MG63 (cell line): ENCODE data around the gene HOXC11. TPM values are rescaled to one million over a fixed set of nuclear protein-coding genes. Genes with fewer than 3 reads are reported as not detected.

Experiments
- DNase-seq: peaks from one replicate; pipeline ENCODE4 v3.0.0-alpha.2; 2020
- H3K27me3 ChIP-seq: fragments of 250-450 bp; sonication (Bioruptor Pico); 2 replicates; pipeline ENCODE4 v1.5.1; 2020; ENCODE audit warnings: mild to moderate bottlenecking, moderate library complexity
- H3K36me3 ChIP-seq: fragments of 250-450 bp; sonication (Bioruptor Pico); 2 replicates; pipeline ENCODE4 v1.5.1; 2020; ENCODE audit warnings: mild to moderate bottlenecking, moderate library complexity
- H3K4me3 ChIP-seq: fragments of 250-450 bp; sonication (Bioruptor Pico); 2 replicates; pipeline ENCODE4 v1.5.1; 2020; ENCODE audit warnings: mild to moderate bottlenecking, moderate library complexity
- H3K9me3 ChIP-seq: fragments of 250-450 bp; sonication (Bioruptor Pico); 2 replicates; pipeline ENCODE4 v1.5.1; 2020; ENCODE audit warnings: mild to moderate bottlenecking, moderate library complexity
- total RNA-seq: library from RNA; depleted of rRNA; stranded (reverse); fragments of >200 nt; shearing (Covaris generic); gene quantifications from 2 replicates; pipeline ENCODE4 v1.2.3, GENCODE V29; 2014; ENCODE audit warnings: low replicate concordance

The HOXC11 gene
- total RNA-seq, 1 experiment from 2014 or later, result 1.3 TPM

- no peak overlapping the region for H3K4me3 ChIP-seq
- H3K9me3 ChIP-seq, result no peaks in the 10 kb centered on the region
- peak; percentile 63 for DNase-seq
- no peaks in the 10 kb centered on the region for H3K27me3 ChIP-seq
- peaks cover 3% of the 10 kb centered on the region; the same call in 1 of the 2 replicates for H3K36me3 ChIP-seq
Measured at GRCh38 chr12:53976172-53976822, 3.4 kb downstream of the HOXC11 start.

GRCh38 chr12:53976823-53977595 lies 4.1 kb downstream of the HOXC11 start:
- H3K36me3 ChIP-seq, result peaks cover 3% of the 10 kb centered on the region; the same call in 1 of the 2 replicates
- no peaks in the 10 kb centered on the region for H3K9me3 ChIP-seq
- no peaks in the 10 kb centered on the region for H3K27me3 ChIP-seq
- no peak overlapping the region for H3K4me3 ChIP-seq
- peak; percentile 43 for DNase-seq

GRCh38 chr12:53977596-53978445 lies 4.9 kb downstream of the HOXC11 start:
- H3K27me3 ChIP-seq, result no peaks in the 10 kb centered on the region
- H3K4me3 ChIP-seq, result no peak overlapping the region
- DNase-seq, result no peak
- H3K9me3 ChIP-seq, result no peaks in the 10 kb centered on the region
- peaks cover 3% of the 10 kb centered on the region; the same call in 1 of the 2 replicates for H3K36me3 ChIP-seq

GRCh38 chr12:53978477-53979356 lies 5.8 kb downstream of the HOXC11 start:
- no peak overlapping the region for H3K4me3 ChIP-seq
- no peaks in the 10 kb centered on the region for H3K27me3 ChIP-seq
- peaks cover 3% of the 10 kb centered on the region; the same call in 1 of the 2 replicates for H3K36me3 ChIP-seq
- H3K9me3 ChIP-seq, result no peaks in the 10 kb centered on the region
- DNase-seq, result peak; percentile 95

GRCh38 chr12:53980104-53980801 lies 7.3 kb downstream of the HOXC11 start:
- Histone ChIP-seq H3K4me3 (no peak overlapping the region), H3K36me3 (peaks cover 3% of the 10 kb centered on the region), H3K9me3 (no peaks in the 10 kb centered on the region), H3K27me3 (no peaks in the 10 kb centered on the region)
- DNase-seq, result no peak

GRCh38 chr12:53980802-53981496 lies 8.0 kb downstream of the HOXC11 start:
- Histone ChIP-seq H3K36me3 (no peaks in the 10 kb centered on the region; the same call in 1 of the 2 replicates), H3K27me3 (no peaks in the 10 kb centered on the region), H3K9me3 (no peaks in the 10 kb centered on the region), H3K4me3 (no peak overlapping the region)
- DNase-seq, result no peak

GRCh38 chr12:53981634-53982565 lies 9.0 kb downstream of the HOXC11 start:
- no peak for DNase-seq
- no peaks in the 10 kb centered on the region for H3K27me3 ChIP-seq
- peaks cover 3% of the 10 kb centered on the region; the same call in 1 of the 2 replicates for H3K36me3 ChIP-seq
- H3K9me3 ChIP-seq, result no peaks in the 10 kb centered on the region
- H3K4me3 ChIP-seq, result no peak overlapping the region

- H3K4me3 ChIP-seq, result no peak overlapping the region
- peaks cover 7% of the 10 kb centered on the region; the same call in 1 of the 2 replicates for H3K36me3 ChIP-seq
- no peaks in the 10 kb centered on the region for H3K9me3 ChIP-seq
- no peaks in the 10 kb centered on the region for H3K27me3 ChIP-seq
- DNase-seq, result no peak
Measured at GRCh38 chr12:53982648-53983567, 10.0 kb downstream of the HOXC11 start.

- Histone ChIP-seq H3K36me3 (peaks cover 11% of the 10 kb centered on the region; the same call in 1 of the 2 replicates), H3K27me3 (no peaks in the 10 kb centered on the region), H3K9me3 (no peaks in the 10 kb centered on the region), H3K4me3 (no peak overlapping the region)
- DNase-seq, result no peak
Measured at GRCh38 chr12:53983568-53983949, 10.6 kb downstream of the HOXC11 start.

GRCh38 chr12:53983950-53984572 lies 11.1 kb downstream of the HOXC11 start:
- DNase-seq, result no peak
- Histone ChIP-seq H3K4me3 (no peak overlapping the region; the same call in 1 of the 2 replicates), H3K27me3 (no peaks in the 10 kb centered on the region), H3K9me3 (no peaks in the 10 kb centered on the region), H3K36me3 (peaks cover 13% of the 10 kb centered on the region; the same call in 1 of the 2 replicates)

- peak within 1 kb of the TSS; percentile 70 for H3K4me3 ChIP-seq
- no peaks in the 10 kb centered on the region for H3K27me3 ChIP-seq
- DNase-seq, result peak; percentile 96
- H3K9me3 ChIP-seq, result no peaks in the 10 kb centered on the region
- H3K36me3 ChIP-seq, result peaks cover 13% of the 10 kb centered on the region; the same call in 1 of the 2 replicates
Measured at GRCh38 chr12:53984901-53985691, 12.2 kb downstream of the HOXC11 start, which contains the start of gene HOXC10. TSS of gene HOXC10 (plus strand) at chr12:53985146. CDS start at chr12:53985260, 114 bp downstream.

GRCh38 chr12:53985692-53985993 lies 12.7 kb downstream of the HOXC11 start:
- Histone ChIP-seq H3K36me3 (peaks cover 13% of the 10 kb centered on the region; the same call in 1 of the 2 replicates), H3K9me3 (no peaks in the 10 kb centered on the region), H3K4me3 (peak overlapping the region; percentile 70), H3K27me3 (no peaks in the 10 kb centered on the region)
- DNase-seq, result no peak
